GM06990 (cell line): ENCODE measurements around the gene ANO7.

Experiments
- DNase-seq: peaks from one replicate; pipeline ENCODE4 v3.0.0-alpha.2; 2011; ENCODE audit not compliant: insufficient read length; ENCODE audit errors: extremely low read depth
- H3K27me3 ChIP-seq: replicated peaks from 2 replicates; pipeline ENCODE4 v1.6.0; 2011; ENCODE audit warnings: low read length; ENCODE audit not compliant: control insufficient read depth, insufficient read depth
- H3K36me3 ChIP-seq: 2 replicates; pipeline ENCODE4 v1.5.1; 2011; ENCODE audit warnings: low read length; ENCODE audit not compliant: control insufficient read depth, insufficient read depth
- H3K4me3 ChIP-seq: replicated peaks from 2 replicates; pipeline ENCODE4 v1.5.1; 2011; ENCODE audit warnings: low read depth, mild to moderate bottlenecking, control low read depth, low read length
- CTCF ChIP-seq: IDR thresholded peaks from 2 replicates; pipeline ENCODE4 v1.5.1; 2011; ENCODE audit warnings: low read length, control low read depth, mild to moderate bottlenecking, inconsistent platforms; ENCODE audit not compliant: insufficient read depth, poor library complexity, severe bottlenecking

ANO7 gene

DNA sequence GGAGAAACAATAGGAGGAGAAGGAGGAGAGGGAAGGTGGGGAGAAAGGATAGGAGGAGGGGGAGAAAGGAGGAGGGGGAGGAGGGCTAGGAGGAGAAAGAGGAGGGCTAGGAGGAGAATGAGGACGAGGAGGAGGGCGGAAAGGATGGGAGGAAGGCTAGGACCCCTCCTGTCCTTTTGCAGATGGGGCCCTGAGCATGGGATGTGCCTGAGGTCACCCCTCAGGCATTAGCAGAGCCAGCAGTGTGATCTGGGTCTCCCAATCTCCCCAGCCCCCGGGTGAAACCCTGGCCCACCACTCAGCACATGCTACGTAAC, 601 bp upstream of the ANO7 start:
- no peak overlapping the region for H3K4me3 ChIP-seq
- no peak for TF ChIP-seq CTCF

GRCh38 chr2:241189093-241189855, 797 bp downstream of the ANO7 start:
- Histone ChIP-seq H3K36me3 (no peaks in the 10 kb centered on the region), H3K4me3 (no peak overlapping the region), H3K27me3 (no peaks in the 10 kb centered on the region; the same call in 1 of the 2 replicates)
- DNase-seq, result no peak
- TF ChIP-seq CTCF, result no peak

More for the DNA sequence above, 601 bp upstream of the ANO7 start:
- Histone ChIP-seq H3K36me3 (peaks cover 5% of the 10 kb centered on the region), H3K27me3 (no peaks in the 10 kb centered on the region; the same call in 1 of the 2 replicates)
- DNase-seq, result no peak

GRCh38 chr2:241189856-241190201, 1.4 kb downstream of the ANO7 start:
- no peak for TF ChIP-seq CTCF
- DNase-seq, result no peak
- H3K27me3 ChIP-seq, result no peaks in the 10 kb centered on the region; the same call in 1 of the 2 replicates
- no peak overlapping the region for H3K4me3 ChIP-seq
- no peaks in the 10 kb centered on the region for H3K36me3 ChIP-seq

DNA sequence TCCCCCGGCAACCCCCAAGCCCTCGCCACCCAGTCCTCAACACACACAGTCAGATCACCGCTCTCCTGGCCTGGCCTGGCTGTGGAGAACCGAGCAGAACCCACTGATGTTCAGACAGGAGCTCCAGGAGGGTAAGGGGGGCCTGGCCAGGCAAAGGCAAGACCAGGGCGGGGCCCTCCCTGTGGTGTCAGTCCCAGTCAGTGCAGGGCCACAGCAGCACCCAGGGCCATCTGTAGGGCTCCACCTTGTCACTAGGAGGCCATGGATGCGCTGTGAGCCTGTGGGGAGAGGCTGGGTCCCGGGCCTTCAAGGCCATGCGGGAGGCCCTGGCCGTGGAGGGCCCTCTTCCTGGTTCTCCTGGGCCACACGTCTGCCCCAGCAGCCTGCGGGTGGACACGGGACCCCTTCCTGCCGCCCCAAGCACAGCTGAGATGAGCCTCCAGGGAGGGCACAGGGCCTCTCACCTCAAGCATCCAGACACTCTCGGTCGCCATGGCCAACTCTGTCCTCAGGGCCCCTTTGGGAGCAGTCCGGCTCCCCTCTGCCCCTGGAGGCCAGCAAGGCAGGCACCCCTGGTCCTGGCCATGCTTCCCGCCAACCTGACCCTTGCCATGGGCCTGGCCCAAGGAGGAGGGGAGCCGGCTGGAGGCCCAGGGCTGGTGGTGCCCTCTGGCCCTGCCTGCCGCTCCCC, 2.0 kb downstream of the ANO7 start:
- H3K36me3 ChIP-seq, result no peaks in the 10 kb centered on the region
- H3K4me3 ChIP-seq, result no peak overlapping the region
- no peaks in the 10 kb centered on the region; the same call in 1 of the 2 replicates for H3K27me3 ChIP-seq
- no peak for DNase-seq
- no peak for TF ChIP-seq CTCF

DNA sequence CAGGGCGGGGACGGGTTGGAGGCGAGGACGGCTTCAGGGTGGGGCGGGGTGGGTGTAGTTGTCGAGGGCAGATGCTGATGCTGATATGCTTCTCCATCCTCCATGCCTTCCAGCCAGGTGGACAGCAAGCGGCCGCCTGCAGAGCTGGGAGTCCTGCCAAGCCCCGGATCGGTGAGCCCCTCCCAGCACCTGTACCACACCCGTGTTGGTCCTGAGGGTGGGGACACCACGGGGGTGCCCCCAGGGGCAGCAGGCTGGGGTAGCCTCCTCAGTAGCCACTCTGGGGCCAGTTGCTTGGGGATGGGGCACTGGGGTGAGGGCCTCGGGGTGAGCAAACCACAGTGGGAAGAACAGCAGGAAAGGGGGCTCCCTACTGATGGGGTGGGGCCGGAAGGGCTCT, 2.6 kb downstream of the ANO7 start:
- TF ChIP-seq CTCF, result no peak
- no peak for DNase-seq
- no peak overlapping the region for H3K4me3 ChIP-seq

More for the DNA sequence above, 2.6 kb downstream of the ANO7 start:
- Histone ChIP-seq H3K36me3 (no peaks in the 10 kb centered on the region), H3K27me3 (no peaks in the 10 kb centered on the region; the same call in 1 of the 2 replicates)
